PC-9 (cell line): Measurements from ENCODE around the gene RAPGEF6. TPM values are rescaled to one million over a fixed set of nuclear protein-coding genes. Genes with fewer than 3 reads are reported as not detected.

Experiments
- BruUV-seq: library from RNA; stranded (reverse); fragments of 400-500 nt; replicated peaks from 2 replicates; lab custom pipeline; 2021; lab: Mats Ljungman, UMichigan
- CTCF ChIA-PET: fragments of 300-600 bp; sonication (Branson Sonifier 250); formaldehyde crosslinking; loops from one replicate; lab custom pipeline; 2022; ENCODE audit warnings: antibody characterized with exemption; lab: Charles Lee
- POLR2A ChIA-PET: fragments of 300-600 bp; sonication (Branson Sonifier 250); formaldehyde crosslinking; loops from one replicate; lab custom pipeline; 2022; ENCODE audit warnings: antibody characterized with exemption; ENCODE audit not compliant: unreplicated experiment; lab: Charles Lee
- DNase-seq, 2 experiments: peaks; one replicate each; pipeline versions ENCODE4 v3.0.0 to v3.0.0-alpha.2; 2015 to 2022; ENCODE audit warnings: mixed read lengths in 1 of 2
- H2AFZ ChIP-seq: fragments of 200-600 bp; sonication (generic); 2 replicates; pipeline ENCODE4 v1.8.1; 2017; ENCODE audit warnings: antibody characterized with exemption
- H3F3A ChIP-seq: fragments of 200-600 bp; sonication (generic); 2 replicates; pipeline ENCODE4 v1.8.1; 2017; ENCODE audit warnings: antibody characterized with exemption, mild to moderate bottlenecking, low read depth; ENCODE audit not compliant: insufficient read depth
- H3K27ac ChIP-seq: fragments of 200-600 bp; sonication (generic); 2 replicates; pipeline ENCODE4 v1.6.1; 2016; ENCODE audit warnings: mixed run types
- H3K27me3 ChIP-seq: fragments of 200-600 bp; sonication (generic); 2 replicates; pipeline ENCODE4 v1.6.1; 2016; ENCODE audit warnings: low read depth, mixed run types; ENCODE audit not compliant: insufficient read depth
- H3K36me3 ChIP-seq: fragments of 200-600 bp; sonication (generic); 2 replicates; pipeline ENCODE4 v1.6.1; 2016; ENCODE audit warnings: low read depth, mixed run types
- H3K4me1 ChIP-seq: fragments of 200-600 bp; sonication (generic); replicated peaks from 2 replicates; pipeline ENCODE4 v1.6.1; 2016; ENCODE audit warnings: mixed run types; ENCODE audit not compliant: insufficient read depth
- H3K4me2 ChIP-seq: fragments of 200-600 bp; sonication (generic); 2 replicates; pipeline ENCODE4 v1.6.1; 2017; ENCODE audit warnings: mixed run types
- H3K4me3 ChIP-seq: fragments of 200-600 bp; sonication (generic); 2 replicates; pipeline ENCODE4 v1.6.1; 2016; ENCODE audit warnings: mixed run types
- H3K79me2 ChIP-seq: fragments of 200-600 bp; sonication (generic); 2 replicates; pipeline ENCODE4 v1.6.1; 2017; ENCODE audit warnings: low read depth, mixed run types
- H3K9me2 ChIP-seq: fragments of 200-600 bp; sonication (generic); 2 replicates; pipeline ENCODE4 v1.8.1; 2017; ENCODE audit warnings: mild to moderate bottlenecking; ENCODE audit not compliant: insufficient read depth
- H3K9me3 ChIP-seq: fragments of 200-600 bp; sonication (generic); 2 replicates; pipeline ENCODE4 v1.8.1; 2016; ENCODE audit warnings: low read depth; ENCODE audit not compliant: insufficient read depth
- H4K20me1 ChIP-seq: fragments of 200-600 bp; sonication (generic); 2 replicates; pipeline ENCODE4 v1.8.1; 2017; ENCODE audit not compliant: insufficient read depth
- CTCF ChIP-seq: fragments of 200-600 bp; sonication (generic); conservative IDR thresholded peaks from 2 replicates; pipeline ENCODE4 v1.6.1; 2017; ENCODE audit warnings: mixed run types, antibody characterized with exemption, mild to moderate bottlenecking, moderate library complexity
- EZH2 ChIP-seq: fragments of 200-600 bp; sonication (generic); IDR thresholded peaks from 2 replicates; pipeline ENCODE4 v1.8.0; 2017; ENCODE audit warnings: antibody characterized with exemption, low read depth
- intact Hi-C: fragments of 100-400 bp; cut with micrococcal nuclease; formaldehyde crosslinking; loops from one replicate; pipeline ENCODE4 v1.10.0; 2022; ENCODE audit not compliant: unreplicated experiment
- total RNA-seq: library from RNA; stranded (reverse); gene quantifications from 2 replicates; pipeline ENCODE4 v1.2.3, GENCODE V29; 2021

Gene RAPGEF6
- total RNA-seq, 1 experiment from 2014 or later = 17.1 TPM

GRCh38 chr5:131608597-131608996, 26.4 kb downstream of the RAPGEF6 start:
- H3F3A ChIP-seq = no peaks in the 10 kb centered on the region; the same call in 1 of the 2 replicates
- BruUV-seq = no TSS peak
- DNase-seq = no peak
- no peaks in the 10 kb centered on the region for H3K9me2 ChIP-seq
- no peaks in the 10 kb centered on the region for H3K36me3 ChIP-seq
- H2AFZ ChIP-seq = no peak overlapping the region
- H4K20me1 ChIP-seq = peaks cover 18% of the 10 kb centered on the region
- H3K27me3 ChIP-seq = no peaks in the 10 kb centered on the region
- H3K4me2 ChIP-seq = no peak overlapping the region
- ChIA-PET POLR2A (no interaction called here), CTCF (no interaction called here)
- no peaks in the 10 kb centered on the region; the same call in 1 of the 2 replicates for H3K4me1 ChIP-seq
- no peak overlapping the region for H3K4me3 ChIP-seq
- H3K27ac ChIP-seq = no peak overlapping the region
- intact Hi-C loops = no loop called here
- no peak for TF ChIP-seq CTCF
- TF ChIP-seq EZH2 = no peak
- no peaks in the 10 kb centered on the region for H3K9me3 ChIP-seq
- peaks cover 77% of the 10 kb centered on the region for H3K79me2 ChIP-seq

- ChIA-PET POLR2A (no interaction called here), CTCF (no interaction called here)
- Histone ChIP-seq H3K4me2 (no peak overlapping the region), H3K27me3 (no peaks in the 10 kb centered on the region), H3K4me1 (no peaks in the 10 kb centered on the region; the same call in 1 of the 2 replicates), H3K9me2 (no peaks in the 10 kb centered on the region), H3K79me2 (peaks cover 73% of the 10 kb centered on the region), H3K36me3 (no peaks in the 10 kb centered on the region), H3F3A (no peaks in the 10 kb centered on the region; the same call in 1 of the 2 replicates), H3K4me3 (no peak overlapping the region), H3K9me3 (no peaks in the 10 kb centered on the region), H2AFZ (no peak overlapping the region), H3K27ac (no peak overlapping the region), H4K20me1 (peaks cover 18% of the 10 kb centered on the region)
- intact Hi-C loops = no loop called here
- DNase-seq = no peak
- TF ChIP-seq EZH2 (no peak), CTCF (no peak)
- BruUV-seq = no TSS peak
These were observed 27.0 kb downstream of the RAPGEF6 start for GRCh38 chr5:131607903-131608540.

GRCh38 chr5:131607418-131607817, 27.6 kb downstream of the RAPGEF6 start:
- BruUV-seq = no TSS peak
- Histone ChIP-seq H3K9me2 (no peaks in the 10 kb centered on the region), H4K20me1 (peaks cover 18% of the 10 kb centered on the region), H3K4me1 (no peaks in the 10 kb centered on the region; the same call in 1 of the 2 replicates), H3F3A (no peaks in the 10 kb centered on the region; the same call in 1 of the 2 replicates), H3K4me2 (no peak overlapping the region), H3K79me2 (peaks cover 67% of the 10 kb centered on the region), H3K9me3 (no peaks in the 10 kb centered on the region), H3K27ac (no peak overlapping the region), H3K36me3 (no peaks in the 10 kb centered on the region), H2AFZ (no peak overlapping the region), H3K4me3 (no peak overlapping the region), H3K27me3 (no peaks in the 10 kb centered on the region)
- POLR2A ChIA-PET = no interaction called here
- DNase-seq = no peak
- TF ChIP-seq CTCF (no peak), EZH2 (no peak)
- intact Hi-C loops = no loop called here
- CTCF ChIA-PET = no interaction called here
